Loucy (cell line): ENCODE data around the gene PREPL.

Source experiments
- H2AFZ ChIP-seq: fragments of 200-600 bp; sonication (generic); 2 replicates; pipeline ENCODE4 v1.6.0; 2016; ENCODE audit warnings: antibody characterized with exemption, mild to moderate bottlenecking, low read length, moderate library complexity
- H3F3A ChIP-seq: fragments of 200-600 bp; 2 replicates; pipeline ENCODE4 v1.6.0; 2016; ENCODE audit warnings: antibody characterized with exemption, low read depth, mild to moderate bottlenecking
- H3K27me3 ChIP-seq: fragments of 200-600 bp; sonication (generic); 2 replicates; pipeline ENCODE4 v1.6.1; 2014; ENCODE audit warnings: low read length, mild to moderate bottlenecking; ENCODE audit not compliant: insufficient read depth, poor library complexity, severe bottlenecking
- H3K36me3 ChIP-seq: fragments of 200-600 bp; sonication (generic); 2 replicates; pipeline ENCODE4 v1.6.1; 2016; ENCODE audit warnings: low read length; ENCODE audit not compliant: insufficient read depth
- H3K4me1 ChIP-seq: fragments of 200-600 bp; sonication (generic); 2 replicates; pipeline ENCODE4 v1.5.1; 2014; ENCODE audit warnings: low read length, mild to moderate bottlenecking; ENCODE audit not compliant: insufficient read depth, poor library complexity, severe bottlenecking
- H3K4me2 ChIP-seq: fragments of 200-600 bp; sonication (generic); 2 replicates; pipeline ENCODE4 v1.6.0; 2014; ENCODE audit warnings: antibody characterized with exemption, low read length, low read depth, mild to moderate bottlenecking; ENCODE audit not compliant: poor library complexity, severe bottlenecking
- H3K4me3 ChIP-seq: fragments of 200-600 bp; sonication (generic); 2 replicates; pipeline ENCODE4 v1.5.1; 2014; ENCODE audit warnings: low read length, mild to moderate bottlenecking, mixed read lengths; ENCODE audit not compliant: poor library complexity, severe bottlenecking
- H3K79me2 ChIP-seq: fragments of 200-600 bp; sonication (generic); 2 replicates; pipeline ENCODE4 v1.6.1; 2014; ENCODE audit warnings: low read length; ENCODE audit not compliant: insufficient read depth
- H3K9ac ChIP-seq: fragments of 200-600 bp; sonication (generic); 2 replicates; pipeline ENCODE4 v1.6.0; 2014; ENCODE audit warnings: mild to moderate bottlenecking, low read depth, low read length, moderate library complexity; ENCODE audit not compliant: poor library complexity, severe bottlenecking
- H3K9me2 ChIP-seq: fragments of 200-600 bp; sonication (generic); replicated peaks from 2 replicates; pipeline ENCODE4 v1.6.1; 2016; ENCODE audit warnings: low read depth, low read length, mixed read lengths
- H3K9me3 ChIP-seq: fragments of 200-600 bp; sonication (generic); 2 replicates; pipeline ENCODE4 v1.6.1; 2014; ENCODE audit warnings: mild to moderate bottlenecking, antibody characterized with exemption, low read length, low read depth; ENCODE audit not compliant: insufficient read depth
- H4K20me1 ChIP-seq: fragments of 200-600 bp; sonication (generic); 2 replicates; pipeline ENCODE4 v1.6.0; 2014; ENCODE audit warnings: antibody characterized with exemption, low read length, mild to moderate bottlenecking; ENCODE audit not compliant: insufficient read depth, poor library complexity, severe bottlenecking
- EZH2phosphoT487 ChIP-seq: fragments of 200-600 bp; IDR thresholded peaks from 2 replicates; pipeline ENCODE4 v1.6.1; 2018; ENCODE audit warnings: antibody characterized with exemption, mild to moderate bottlenecking, moderate library complexity, borderline replicate concordance
- TF ChIP-seq, protein P1 (sequence below): fragments of 200-600 bp; sonication (generic); conservative IDR thresholded peaks from 2 replicates; pipeline ENCODE4 v1.5.1; 2014; ENCODE audit warnings: mild to moderate bottlenecking, antibody characterized with exemption, low read length

The PREPL gene

GRCh38 chr2:44369392-44369791 is 8.1 kb upstream of the PREPL start:
- Histone ChIP-seq H3K4me1 (peaks cover 8% of the 10 kb centered on the region), H3K36me3 (no peaks in the 10 kb centered on the region), H3K4me3 (no peak overlapping the region), H2AFZ (no peak overlapping the region), H3K9me2 (no peaks in the 10 kb centered on the region), H3K79me2 (0 out of 2 replicates have a peak, but pooled peaks cover 3% of the 10 kb centered on the region), H3K27me3 (no peaks in the 10 kb centered on the region), H3K4me2 (peak overlapping the region; percentile 1), H3K9me3 (no peaks in the 10 kb centered on the region), H4K20me1 (no peaks in the 10 kb centered on the region), H3K9ac (no peak overlapping the region), H3F3A (no peaks in the 10 kb centered on the region)
- TF ChIP-seq EZH2phosphoT487 = no peak
- TF ChIP-seq, protein P1, sequence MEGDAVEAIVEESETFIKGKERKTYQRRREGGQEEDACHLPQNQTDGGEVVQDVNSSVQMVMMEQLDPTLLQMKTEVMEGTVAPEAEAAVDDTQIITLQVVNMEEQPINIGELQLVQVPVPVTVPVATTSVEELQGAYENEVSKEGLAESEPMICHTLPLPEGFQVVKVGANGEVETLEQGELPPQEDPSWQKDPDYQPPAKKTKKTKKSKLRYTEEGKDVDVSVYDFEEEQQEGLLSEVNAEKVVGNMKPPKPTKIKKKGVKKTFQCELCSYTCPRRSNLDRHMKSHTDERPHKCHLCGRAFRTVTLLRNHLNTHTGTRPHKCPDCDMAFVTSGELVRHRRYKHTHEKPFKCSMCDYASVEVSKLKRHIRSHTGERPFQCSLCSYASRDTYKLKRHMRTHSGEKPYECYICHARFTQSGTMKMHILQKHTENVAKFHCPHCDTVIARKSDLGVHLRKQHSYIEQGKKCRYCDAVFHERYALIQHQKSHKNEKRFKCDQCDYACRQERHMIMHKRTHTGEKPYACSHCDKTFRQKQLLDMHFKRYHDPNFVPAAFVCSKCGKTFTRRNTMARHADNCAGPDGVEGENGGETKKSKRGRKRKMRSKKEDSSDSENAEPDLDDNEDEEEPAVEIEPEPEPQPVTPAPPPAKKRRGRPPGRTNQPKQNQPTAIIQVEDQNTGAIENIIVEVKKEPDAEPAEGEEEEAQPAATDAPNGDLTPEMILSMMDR = no peak

GRCh38 chr2:44367591-44367990 is 6.3 kb upstream of the PREPL start:
- H3K4me1 ChIP-seq = peaks cover 14% of the 10 kb centered on the region
- H3K4me2 ChIP-seq = no peak overlapping the region
- no peak overlapping the region for H2AFZ ChIP-seq
- TF ChIP-seq, protein P1 = no peak
- TF ChIP-seq EZH2phosphoT487 = no peak
- no peak overlapping the region for H3K9ac ChIP-seq
- no peaks in the 10 kb centered on the region for H3K36me3 ChIP-seq
- H3F3A ChIP-seq = no peaks in the 10 kb centered on the region
- no peaks in the 10 kb centered on the region for H3K9me3 ChIP-seq
- no peaks in the 10 kb centered on the region for H3K27me3 ChIP-seq
- no peaks in the 10 kb centered on the region for H4K20me1 ChIP-seq
- no peaks in the 10 kb centered on the region for H3K9me2 ChIP-seq
- no peak overlapping the region for H3K4me3 ChIP-seq
- H3K79me2 ChIP-seq = peaks cover 6% of the 10 kb centered on the region; the same call in 1 of the 2 replicates

DNA sequence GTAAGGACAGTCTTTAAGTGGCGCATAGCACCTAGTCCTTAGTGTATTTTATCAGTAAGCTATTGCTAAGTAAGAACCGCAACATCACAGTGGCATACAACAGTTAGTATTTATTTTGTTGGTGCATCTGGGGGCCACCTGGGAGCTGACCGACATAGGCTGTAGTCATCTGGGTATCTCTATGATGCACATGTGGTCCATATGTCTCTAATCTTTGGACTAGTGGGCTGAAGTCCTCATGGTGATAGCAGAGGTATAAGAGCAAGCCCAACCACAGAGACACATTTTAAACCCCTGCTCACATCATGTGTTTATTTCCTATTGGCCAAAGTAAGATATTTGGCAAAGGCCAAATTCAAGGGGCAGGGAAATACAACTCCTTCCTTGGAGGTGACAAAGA is 3.3 kb upstream of the PREPL start:
- TF ChIP-seq EZH2phosphoT487 = no peak
- TF ChIP-seq, protein P1 = no peak
- H3K36me3 ChIP-seq = no peaks in the 10 kb centered on the region
- no peaks in the 10 kb centered on the region for H3F3A ChIP-seq
- H3K4me1 ChIP-seq = peaks cover 23% of the 10 kb centered on the region
- H3K4me2 ChIP-seq = peak overlapping the region; percentile 49
- peaks cover 22% of the 10 kb centered on the region; the same call in 1 of the 2 replicates for H3K79me2 ChIP-seq
- no peaks in the 10 kb centered on the region for H3K9me2 ChIP-seq
- H3K27me3 ChIP-seq = no peaks in the 10 kb centered on the region
- H2AFZ ChIP-seq = no peak overlapping the region
- no peak overlapping the region for H3K9ac ChIP-seq
- no peak overlapping the region for H3K4me3 ChIP-seq
- no peaks in the 10 kb centered on the region for H4K20me1 ChIP-seq
- H3K9me3 ChIP-seq = no peaks in the 10 kb centered on the region
